Measurements from ENCODE around the gene FIZ1. TPM values are rescaled to one million over a fixed set of nuclear protein-coding genes. Genes with fewer than 3 reads are reported as not detected.

The FIZ1 gene
- total RNA-seq, 4 donors from 2014 or later = 4.7 to 11.2 (median 9.9) TPM

GRCh38 chr19:55606817-55607216, 7.5 kb upstream of the FIZ1 start:
- peaks cover 0 to 56% (median 21%) of the 10 kb centered on the region in 3 donors for H3K4me1 ChIP-seq
- H3K4me3 ChIP-seq = peak overlapping the region in 1 of 2 donors; percentile 81
- H3K9me3 ChIP-seq = no peaks in the 10 kb centered on the region
- WGBS, 2 donors (ENCODE audit: low coverage in 1 of 2) = 56 to 64% methylated on average over 7 to 8 of the region's 9 CpGs
- no peaks in the 10 kb centered on the region for H3K27me3 ChIP-seq
- peak overlapping the region in 3 of 4 donors; percentile 94 to 97 (median 96) for H3K27ac ChIP-seq
- peaks cover 0 to 32% of the 10 kb centered on the region in 2 donors for H3K36me3 ChIP-seq
- no peak for TF ChIP-seq POLR2A (IDR thresholded peaks at IDR 0.05)
- no peak for TF ChIP-seq CTCF (IDR thresholded peaks at IDR 0.05)
- TF ChIP-seq EP300 (IDR thresholded peaks at IDR 0.05) = no peak
- no peak for TF ChIP-seq POLR2AphosphoS5 (IDR thresholded peaks at IDR 0.05)
- no peak for ATAC-seq

GRCh38 chr19:55606471-55606787, 7.1 kb upstream of the FIZ1 start:
- peak overlapping the region in 1 of 2 donors; percentile 81 for H3K4me3 ChIP-seq

GRCh38 chr19:55605637-55606470, 6.5 kb upstream of the FIZ1 start, which contains the start of gene ZNF865:
TSS of gene ZNF865 (plus strand) at chr19:55605647. CDS start at chr19:55613619, 7,972 bp downstream.
- Histone ChIP-seq H3K36me3 (peaks cover 0 to 32% of the 10 kb centered on the region in 2 donors), H3K4me1 (peaks cover 0 to 55% (median 20%) of the 10 kb centered on the region in 3 donors), H3K27me3 (no peaks in the 10 kb centered on the region), H3K27ac (peak within 1 kb of the TSS; percentile 79 to 97 (median 95)), H3K9me3 (no peaks in the 10 kb centered on the region), H3K4me3 (peak within 1 kb of the TSS; percentile 81 to 84)
- TF ChIP-seq CTCF (IDR thresholded peaks at IDR 0.05) (peak in 3 of 4 experiments; percentile 59 to 80 (median 68)), POLR2A (IDR thresholded peaks at IDR 0.05) (peak in 1 of 2 donors; percentile 45), EP300 (IDR thresholded peaks at IDR 0.05) (no peak)
- WGBS, 2 donors (ENCODE audit: low coverage in 1 of 2) = 0 to 1% methylated on average over 10 to 18 of the region's 44 CpGs
- peak; percentile 23 for ATAC-seq

More at GRCh38 chr19:55606471-55606787, 7.1 kb upstream of the FIZ1 start:
- Histone ChIP-seq H3K9me3 (no peaks in the 10 kb centered on the region), H3K4me1 (peaks cover 0 to 55% (median 18%) of the 10 kb centered on the region in 3 donors), H3K36me3 (peaks cover 0 to 32% of the 10 kb centered on the region in 2 donors), H3K27me3 (no peaks in the 10 kb centered on the region), H3K27ac (peak overlapping the region in 3 of 4 donors; percentile 94 to 97 (median 96))
- TF ChIP-seq POLR2A (IDR thresholded peaks at IDR 0.05) (no peak), POLR2AphosphoS5 (IDR thresholded peaks at IDR 0.05) (no peak), CTCF (IDR thresholded peaks at IDR 0.05) (no peak), EP300 (IDR thresholded peaks at IDR 0.05) (no peak)
- WGBS, 2 donors (ENCODE audit: low coverage in 1 of 2) = 3% methylated on average over 4 of the region's 12 CpGs; no CpG with 5 or more reads in 1 of the 2 donors
- ATAC-seq = no peak

GRCh38 chr19:55605207-55605636, 5.9 kb upstream of the FIZ1 start:
- WGBS, 2 donors (ENCODE audit: low coverage in 1 of 2) = 0 to 1% methylated on average over 4 to 7 of the region's 43 CpGs
- TF ChIP-seq EP300 (IDR thresholded peaks at IDR 0.05) (no peak), POLR2A (IDR thresholded peaks at IDR 0.05) (no peak), POLR2AphosphoS5 (IDR thresholded peaks at IDR 0.05) (peak; percentile 41)
- Histone ChIP-seq H3K4me1 (peaks cover 0 to 52% (median 21%) of the 10 kb centered on the region in 3 donors), H3K36me3 (peaks cover 0 to 26% of the 10 kb centered on the region in 2 donors), H3K9me3 (no peaks in the 10 kb centered on the region), H3K27me3 (no peaks in the 10 kb centered on the region), H3K4me3 (peak overlapping the region; percentile 81 to 84), H3K27ac (peak overlapping the region; percentile 79 to 97 (median 95))
- ATAC-seq = peak; percentile 90

GRCh38 chr19:55603581-55604292, 4.4 kb upstream of the FIZ1 start:
- WGBS, 2 donors (ENCODE audit: low coverage in 1 of 2) = 66 to 74% methylated on average over 16 to 20 of the region's 22 CpGs
- H3K36me3 ChIP-seq = peaks cover 0 to 11% of the 10 kb centered on the region in 2 donors
- no peak overlapping the region for H3K4me3 ChIP-seq
- H3K27me3 ChIP-seq = no peaks in the 10 kb centered on the region
- peak overlapping the region in 3 of 4 donors; percentile 94 to 97 (median 96) for H3K27ac ChIP-seq
- no peak for TF ChIP-seq EP300 (IDR thresholded peaks at IDR 0.05)
- no peak for TF ChIP-seq POLR2A (IDR thresholded peaks at IDR 0.05)
- no peak for TF ChIP-seq POLR2AphosphoS5 (IDR thresholded peaks at IDR 0.05)
- TF ChIP-seq CTCF (IDR thresholded peaks at IDR 0.05) = no peak
- no peaks in the 10 kb centered on the region for H3K9me3 ChIP-seq
- ATAC-seq = no peak
- peaks cover 0 to 53% (median 21%) of the 10 kb centered on the region in 3 donors for H3K4me1 ChIP-seq
